Stimulated activated CD4-positive, alpha-beta T cell treated with anti-CD3 and anti-CD28 coated beads, Interleukin-15, amount 100 ng/mL, for 24 hours (primary cell): Measurements from ENCODE around the gene PCYT2.

ENCODE experiments used
- DNase-seq: peaks from one replicate; pipeline ENCODE4 v3.0.0-alpha.2; 2020

PCYT2 gene

GRCh38 chr17:81912441-81913309 lies 1.5 kb upstream of the PCYT2 start:
- no peak for DNase-seq

GRCh38 chr17:81911969-81912368 lies 770 bp upstream of the PCYT2 start:
- DNase-seq: no peak

GRCh38 chr17:81910840-81911276 lies 341 bp downstream of the PCYT2 start:
- DNase-seq: peak; percentile 46

DNA sequence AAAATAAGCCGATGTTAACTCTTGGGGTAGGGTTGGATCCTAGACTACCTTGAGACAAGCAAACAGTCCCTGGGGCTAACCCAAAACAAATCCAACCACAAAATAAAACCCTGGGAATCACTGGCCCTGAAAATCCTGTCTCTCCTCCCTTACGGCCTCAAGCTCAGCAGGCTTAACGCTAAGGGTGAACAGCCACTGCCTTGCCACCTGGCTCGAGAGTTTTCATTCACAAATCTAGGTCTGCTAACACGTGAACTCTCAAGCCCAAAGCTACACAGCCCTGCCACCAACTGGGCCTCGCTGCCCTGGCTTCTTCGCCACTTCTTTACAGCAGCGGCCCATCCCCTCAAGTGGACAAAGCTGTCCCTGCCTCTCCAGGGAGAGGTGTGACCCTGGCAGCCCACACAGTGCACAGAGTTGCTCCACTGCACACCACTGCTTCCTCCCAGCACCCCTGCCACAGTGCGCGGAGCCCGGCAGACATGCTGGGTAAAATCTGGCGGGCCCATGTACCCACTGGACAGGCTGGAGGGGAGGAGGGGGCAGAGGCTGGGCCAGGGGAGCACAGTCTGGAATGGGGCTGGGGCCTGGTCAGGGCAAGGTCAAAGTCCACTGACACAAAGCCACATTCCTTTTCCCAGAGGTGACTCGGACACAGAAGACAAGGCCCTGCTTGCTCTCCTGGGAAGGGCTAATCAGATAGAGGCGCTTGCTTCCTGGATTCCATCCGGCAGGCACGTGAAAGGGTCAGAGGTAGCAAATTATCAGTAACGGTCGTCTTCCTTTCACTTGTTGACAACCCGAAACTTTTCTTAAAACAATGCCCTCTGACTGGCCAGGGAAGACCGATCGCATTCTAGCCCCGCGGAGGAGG lies 996 bp downstream of the PCYT2 start:
- no peak for DNase-seq

GRCh38 chr17:81909231-81909630 lies 2.0 kb downstream of the PCYT2 start:
- DNase-seq: no peak

- DNase-seq: no peak
Observed at GRCh38 chr17:81908793-81909192, 2.4 kb downstream of the PCYT2 start.

DNA sequence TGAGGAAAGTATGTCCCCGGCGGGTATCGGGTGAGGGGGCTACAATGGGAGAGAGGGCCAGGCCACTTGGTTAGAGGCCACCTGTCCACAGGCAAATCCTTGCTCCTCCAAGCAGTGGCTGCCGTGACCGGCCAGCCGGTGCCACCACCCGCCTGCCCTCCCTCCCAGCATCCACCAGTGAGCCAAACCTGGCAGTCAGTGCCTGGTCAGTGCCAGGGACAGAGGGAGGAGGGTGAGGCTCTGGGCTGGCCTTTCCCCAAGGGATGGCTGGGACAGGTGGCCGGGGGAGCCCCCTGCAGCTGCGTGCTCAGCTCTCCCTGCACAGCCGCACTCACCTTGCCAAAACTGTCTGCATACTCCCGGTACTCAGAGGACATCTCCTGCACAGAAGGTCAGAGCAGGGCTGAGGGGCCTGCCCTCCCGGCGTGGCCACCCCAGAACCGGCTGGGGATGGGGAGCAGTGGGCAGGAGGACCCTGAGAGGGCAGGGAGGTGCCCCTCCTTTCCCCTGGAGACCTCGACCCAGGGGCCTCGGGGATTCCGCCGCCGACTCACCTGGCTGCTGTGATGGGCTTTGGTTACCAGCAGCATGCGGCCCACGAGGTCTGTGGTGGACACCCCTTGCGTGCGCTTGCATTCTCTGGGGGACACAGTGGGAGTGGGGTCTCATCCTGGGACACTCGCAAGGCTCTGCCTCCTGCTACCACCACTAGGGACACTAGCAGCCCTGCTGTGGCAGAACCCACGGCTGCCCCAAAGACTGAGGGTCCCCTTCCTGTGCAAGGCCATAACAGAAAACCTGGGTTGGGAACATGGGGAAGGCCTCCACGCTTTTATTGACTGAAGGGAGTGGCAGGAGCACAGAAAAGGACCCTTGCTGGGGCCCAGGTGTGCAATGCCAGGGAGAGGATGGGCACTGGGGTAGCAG lies 3.7 kb downstream of the PCYT2 start:
- no peak for DNase-seq

DNA sequence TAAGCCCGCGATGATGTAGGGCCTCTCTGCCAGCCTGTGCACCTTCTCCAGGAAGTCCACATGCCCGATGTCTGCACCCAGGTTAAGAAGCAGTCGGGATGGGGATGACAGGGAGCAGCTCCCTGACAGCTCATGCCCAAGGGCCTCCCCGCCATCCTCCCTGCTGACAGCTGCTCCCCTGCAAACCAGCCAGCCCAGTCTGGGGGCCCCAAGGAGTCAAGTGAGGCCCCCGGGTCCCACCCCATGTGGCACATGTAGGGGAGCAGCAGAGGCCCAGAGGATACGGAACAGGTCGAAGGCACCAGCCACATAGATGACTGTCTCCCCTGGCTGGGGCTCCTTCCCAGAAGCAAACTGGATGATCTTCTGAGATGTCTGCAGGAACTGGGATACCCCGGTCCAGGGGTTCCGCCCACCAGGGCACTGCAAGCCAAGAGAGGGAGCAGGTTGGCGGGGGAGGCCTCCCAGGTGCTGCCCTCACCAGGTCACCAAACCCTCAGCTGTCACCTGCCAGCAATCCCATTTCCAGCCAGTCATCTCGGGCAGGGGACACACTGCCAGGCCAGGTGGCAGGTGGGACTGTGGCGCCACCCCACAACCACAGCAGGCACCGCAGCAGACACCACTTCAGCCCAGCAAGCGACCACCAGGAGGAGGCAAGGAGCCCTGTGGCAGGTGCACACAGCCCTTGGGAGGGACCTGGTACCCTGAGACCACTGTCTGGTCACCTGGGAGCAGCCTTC lies 4.6 kb downstream of the PCYT2 start:
- no peak for DNase-seq

DNA sequence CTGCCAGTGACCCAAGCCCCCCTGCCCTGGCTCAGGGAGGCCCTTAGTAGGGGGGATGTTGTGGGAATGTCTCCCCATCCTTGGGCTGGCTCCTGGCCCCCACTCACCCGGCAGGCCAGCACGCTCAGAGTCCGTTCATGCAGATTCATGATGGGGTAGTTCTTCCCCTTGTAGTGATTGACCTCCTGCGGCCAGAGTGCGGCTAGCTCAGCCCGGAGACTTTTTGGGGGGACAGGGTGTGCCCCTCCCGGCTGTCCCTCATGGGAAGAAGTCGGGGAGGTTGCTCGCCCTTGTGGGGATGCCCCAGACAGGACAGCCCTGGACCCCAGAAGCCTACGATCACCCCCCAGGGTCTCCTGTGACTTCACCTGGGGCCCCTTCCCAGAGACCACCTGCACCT lies 5.2 kb downstream of the PCYT2 start:
- no peak for DNase-seq

DNA sequence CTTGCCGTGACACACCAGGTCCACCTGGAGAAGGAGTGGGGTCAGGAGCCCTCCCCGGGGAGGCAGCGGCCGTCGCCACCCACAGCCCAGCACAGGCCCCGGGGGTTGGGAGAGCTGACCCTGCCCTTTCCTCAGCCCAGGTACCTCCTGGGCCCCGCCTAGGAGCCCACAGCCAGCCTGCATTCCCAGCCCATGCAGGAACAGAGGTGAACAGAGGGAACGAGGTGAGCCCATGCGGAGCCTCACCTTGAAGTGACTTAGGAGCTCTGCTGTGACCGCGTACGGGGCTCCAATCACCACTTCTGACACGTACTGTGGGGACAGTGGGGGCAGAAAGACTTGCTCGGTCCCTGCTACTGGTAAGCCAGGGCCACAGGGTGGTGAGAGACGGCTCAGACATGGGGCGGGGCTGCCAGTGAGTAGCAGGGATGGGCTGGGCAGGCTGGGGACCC lies 5.7 kb downstream of the PCYT2 start:
- no peak for DNase-seq

GRCh38 chr17:81904600-81905423 lies 6.4 kb downstream of the PCYT2 start:
- DNase-seq: no peak

GRCh38 chr17:81903896-81904599 lies 7.2 kb downstream of the PCYT2 start:
- no peak for DNase-seq

- no peak for DNase-seq
Observed at GRCh38 chr17:81903415-81903831, 7.8 kb downstream of the PCYT2 start.

DNA sequence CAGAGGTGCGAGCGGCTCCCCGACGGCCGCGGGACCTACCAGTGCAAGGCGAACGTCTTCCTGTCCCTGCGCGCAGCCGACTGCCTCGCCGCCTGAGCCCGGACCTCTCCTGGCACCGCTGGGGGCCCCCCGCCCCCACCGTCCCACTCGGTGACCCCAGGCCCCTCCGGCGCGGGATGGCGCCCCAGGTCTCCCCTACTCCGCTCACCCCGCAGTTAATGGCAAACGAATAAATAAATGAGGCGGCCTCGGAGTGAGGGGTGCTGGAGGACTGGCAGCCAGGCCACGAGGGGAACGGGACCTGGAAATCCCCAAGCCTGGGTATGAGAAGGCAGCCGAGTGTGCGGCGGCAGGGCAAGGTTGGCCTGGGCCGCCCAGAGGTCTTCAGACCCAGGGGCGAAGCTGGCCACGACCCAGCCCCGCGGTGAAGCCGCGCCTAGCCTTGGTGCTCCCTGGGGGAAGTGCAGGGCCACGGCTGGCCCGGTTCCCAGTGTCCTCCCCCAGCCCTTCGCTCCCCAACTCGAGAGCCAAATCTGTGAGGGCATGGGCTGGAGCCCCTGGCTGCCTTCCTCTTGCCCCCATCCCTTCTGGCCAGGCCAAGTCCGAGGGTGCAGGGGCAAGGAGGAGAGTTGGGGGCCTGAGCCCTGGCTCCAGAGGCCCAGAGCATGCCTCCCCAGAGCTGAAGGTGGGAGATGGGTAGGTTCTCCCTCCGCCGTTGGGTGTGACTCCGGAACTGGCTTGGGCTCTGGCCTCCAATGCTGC lies 8.4 kb downstream of the PCYT2 start:
- no peak for DNase-seq

DNA sequence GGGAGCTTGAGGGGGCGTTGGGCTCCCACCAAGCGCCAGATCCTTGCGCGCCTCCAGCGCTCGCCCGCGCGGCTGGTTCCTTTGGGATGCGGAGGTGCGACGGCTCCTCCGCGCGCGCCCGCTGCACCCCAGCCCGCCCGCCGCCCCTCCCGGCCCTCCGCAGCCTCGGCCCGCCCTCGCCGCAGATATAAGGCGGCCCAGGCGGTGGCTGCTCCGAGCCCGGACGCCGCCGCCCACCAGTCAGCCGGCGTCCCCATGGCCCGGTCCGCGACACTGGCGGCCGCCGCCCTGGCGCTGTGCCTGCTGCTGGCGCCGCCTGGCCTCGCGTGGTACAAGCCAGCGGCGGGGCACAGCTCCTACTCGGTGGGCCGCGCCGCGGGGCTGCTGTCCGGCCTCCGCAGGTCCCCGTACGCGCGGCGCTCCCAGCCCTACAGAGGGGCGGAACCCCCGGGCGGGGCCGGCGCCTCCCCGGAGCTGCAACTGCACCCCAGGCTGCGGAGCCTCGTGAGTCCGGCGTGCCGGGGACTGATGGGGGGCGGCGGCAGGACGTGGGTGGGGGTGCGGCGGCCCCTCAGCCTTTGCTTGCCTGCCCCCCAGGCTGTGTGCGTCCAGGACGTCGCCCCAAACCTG lies 9.1 kb downstream of the PCYT2 start, which contains the start of gene NPB:
TSS of gene NPB (plus strand) at position 216 of the 630 bp plus-strand sequence. CDS start at position 256, 40 bp downstream.
- peak; percentile 33 for DNase-seq

DNA sequence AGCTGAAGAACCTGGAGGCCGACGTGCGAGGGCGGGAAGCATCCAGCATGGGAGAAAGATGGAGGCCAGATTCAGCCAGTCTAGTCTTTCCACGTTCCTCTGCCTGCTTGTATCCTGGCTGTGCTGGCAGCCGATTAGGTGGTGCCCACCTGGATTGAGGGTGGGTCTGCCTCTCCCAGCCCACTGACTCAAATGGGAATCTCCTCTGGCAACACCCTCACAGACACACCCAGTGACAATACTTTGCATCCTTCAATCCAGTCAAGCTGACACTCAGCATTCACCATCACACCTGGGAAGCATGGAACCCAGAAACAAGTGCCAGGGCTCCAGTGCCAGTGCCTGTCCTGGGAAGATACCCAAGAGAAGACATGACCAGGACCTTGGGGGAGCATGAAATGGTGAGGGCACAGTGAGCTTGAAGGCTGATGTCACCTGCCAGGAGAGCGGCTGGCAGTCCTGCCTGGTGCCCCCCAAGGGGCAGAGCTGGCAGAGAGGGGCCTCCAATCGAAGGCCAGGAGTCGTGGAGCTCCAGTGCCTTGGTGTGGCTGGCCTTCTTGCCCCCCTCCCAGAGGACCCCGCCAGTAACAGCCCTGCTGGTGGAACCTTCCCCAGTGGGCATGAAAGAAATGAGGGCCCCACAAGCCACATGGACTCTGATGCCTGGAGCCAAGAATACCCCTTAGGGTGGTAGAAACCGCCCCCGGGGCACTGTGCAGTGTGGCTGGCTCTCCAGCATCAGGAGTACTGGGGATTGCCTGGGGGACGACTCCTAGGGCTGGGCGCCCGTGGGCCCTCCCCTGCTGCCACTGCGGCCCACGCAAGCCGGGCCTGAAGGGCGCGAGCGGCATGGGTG lies 9.8 kb downstream of the PCYT2 start:
- DNase-seq: no peak

- DNase-seq: no peak
Observed at GRCh38 chr17:81900181-81900820, 10.9 kb downstream of the PCYT2 start.
